ENCODE results near the gene ADAMTS6. TPM values are rescaled to one million over a fixed set of nuclear protein-coding genes. Genes with fewer than 3 reads are reported as not detected.

ADAMTS6 gene
- total RNA-seq, 2 experiments from 2014 or later = 0.44 to 0.45 TPM

- intact Hi-C loops (cut with micrococcal nuclease) = no loop called here
- no peak overlapping the region for H3K4me3 Mint-ChIP-seq
- ChIA-PET POLR2A (no interaction called here), CTCF (no interaction called here)
- H3K9me3 Mint-ChIP-seq = no peaks in the 10 kb centered on the region
- no peaks in the 10 kb centered on the region for H3K27me3 Mint-ChIP-seq
- H3K27ac Mint-ChIP-seq = no peak overlapping the region
- H3K4me1 Mint-ChIP-seq (ENCODE audit: low read depth) = no peaks in the 10 kb centered on the region
- no peaks in the 10 kb centered on the region for H3K36me3 Mint-ChIP-seq
- no peak for DNase-seq
Observed at GRCh38 chr5:65461490-65461889, 20.2 kb downstream of the ADAMTS6 start.

GRCh38 chr5:65459995-65460394 is 21.7 kb downstream of the ADAMTS6 start:
- H3K4me3 Mint-ChIP-seq = no peak overlapping the region
- H3K4me1 Mint-ChIP-seq (ENCODE audit: low read depth) = no peaks in the 10 kb centered on the region
- H3K27ac Mint-ChIP-seq = no peak overlapping the region
- intact Hi-C loops (cut with micrococcal nuclease) = no loop called here
- H3K9me3 Mint-ChIP-seq = no peaks in the 10 kb centered on the region
- ChIA-PET POLR2A (no interaction called here), CTCF (no interaction called here)
- no peaks in the 10 kb centered on the region for H3K27me3 Mint-ChIP-seq
- no peaks in the 10 kb centered on the region for H3K36me3 Mint-ChIP-seq
- DNase-seq = no peak

- H3K27ac Mint-ChIP-seq = no peak overlapping the region
- intact Hi-C loops (cut with micrococcal nuclease) = no loop called here
- H3K4me1 Mint-ChIP-seq (ENCODE audit: low read depth) = no peaks in the 10 kb centered on the region
- no peak overlapping the region for H3K4me3 Mint-ChIP-seq
- no peaks in the 10 kb centered on the region for H3K36me3 Mint-ChIP-seq
- H3K27me3 Mint-ChIP-seq = no peaks in the 10 kb centered on the region
- no peak for DNase-seq
- ChIA-PET CTCF (no interaction called here), POLR2A (no interaction called here)
- no peaks in the 10 kb centered on the region for H3K9me3 Mint-ChIP-seq
Observed at GRCh38 chr5:65455064-65455463, 26.7 kb downstream of the ADAMTS6 start.

- intact Hi-C loops (cut with micrococcal nuclease) = no loop called here
- DNase-seq = no peak
- POLR2A ChIA-PET = no interaction called here
Observed at GRCh38 chr5:65451436-65451835, 30.3 kb downstream of the ADAMTS6 start.

GRCh38 chr5:65446682-65447081 is 35.0 kb downstream of the ADAMTS6 start:
- DNase-seq = no peak
- H3K4me3 Mint-ChIP-seq = no peak overlapping the region
- H3K27ac Mint-ChIP-seq = no peak overlapping the region
- intact Hi-C loops (cut with micrococcal nuclease) = no loop called here
- peaks cover 3% of the 10 kb centered on the region for H3K27me3 Mint-ChIP-seq
- POLR2A ChIA-PET = no interaction called here
- no peaks in the 10 kb centered on the region for H3K9me3 Mint-ChIP-seq
- H3K4me1 Mint-ChIP-seq (ENCODE audit: low read depth) = no peaks in the 10 kb centered on the region
- CTCF ChIA-PET = no interaction called here
- H3K36me3 Mint-ChIP-seq = no peaks in the 10 kb centered on the region

More at GRCh38 chr5:65451436-65451835, 30.3 kb downstream of the ADAMTS6 start:
- no peak overlapping the region for H3K4me3 Mint-ChIP-seq
- no peaks in the 10 kb centered on the region for H3K9me3 Mint-ChIP-seq
- H3K36me3 Mint-ChIP-seq = no peaks in the 10 kb centered on the region
- no peaks in the 10 kb centered on the region for H3K27me3 Mint-ChIP-seq
- CTCF ChIA-PET = no interaction called here
- no peak overlapping the region for H3K27ac Mint-ChIP-seq
- no peaks in the 10 kb centered on the region for H3K4me1 Mint-ChIP-seq (ENCODE audit: low read depth)

GRCh38 chr5:65441800-65442199 is 39.9 kb downstream of the ADAMTS6 start:
- no peak overlapping the region for H3K27ac Mint-ChIP-seq
- no peaks in the 10 kb centered on the region for H3K4me1 Mint-ChIP-seq (ENCODE audit: low read depth)
- ChIA-PET CTCF (interaction anchor here (0.5 kb wide), 1 partner anchor 14 kb away, joined by 3 read pairs; no protein-coding TSS in a partner anchor), POLR2A (no interaction called here)
- H3K27me3 Mint-ChIP-seq = peaks cover 3% of the 10 kb centered on the region
- H3K36me3 Mint-ChIP-seq = no peaks in the 10 kb centered on the region
- no peak overlapping the region for H3K4me3 Mint-ChIP-seq
- H3K9me3 Mint-ChIP-seq = no peaks in the 10 kb centered on the region
- intact Hi-C loops (cut with micrococcal nuclease) = no loop called here
- DNase-seq = no peak

GRCh38 chr5:65440456-65440855 is 41.3 kb downstream of the ADAMTS6 start:
- no peaks in the 10 kb centered on the region for H3K4me1 Mint-ChIP-seq (ENCODE audit: low read depth)
- H3K27me3 Mint-ChIP-seq = peaks cover under 1% of the 10 kb centered on the region
- no peak overlapping the region for H3K4me3 Mint-ChIP-seq
- intact Hi-C loops (cut with micrococcal nuclease) = no loop called here
- H3K36me3 Mint-ChIP-seq = no peaks in the 10 kb centered on the region
- H3K9me3 Mint-ChIP-seq = no peaks in the 10 kb centered on the region
- H3K27ac Mint-ChIP-seq = no peak overlapping the region
- ChIA-PET CTCF (no interaction called here), POLR2A (no interaction called here)
- DNase-seq = no peak

- intact Hi-C loops (cut with micrococcal nuclease) = no loop called here
- H3K36me3 Mint-ChIP-seq = no peaks in the 10 kb centered on the region
- ChIA-PET POLR2A (no interaction called here), CTCF (no interaction called here)
- H3K9me3 Mint-ChIP-seq = no peaks in the 10 kb centered on the region
- no peak for DNase-seq
- no peak overlapping the region for H3K27ac Mint-ChIP-seq
- no peaks in the 10 kb centered on the region for H3K4me1 Mint-ChIP-seq (ENCODE audit: low read depth)
- peaks cover 1% of the 10 kb centered on the region for H3K27me3 Mint-ChIP-seq
- H3K4me3 Mint-ChIP-seq = no peak overlapping the region
Observed at GRCh38 chr5:65434122-65434521, 47.6 kb downstream of the ADAMTS6 start.

- Mint-ChIP-seq H3K9me3 (peaks cover 1% of the 10 kb centered on the region), H3K4me1 (ENCODE audit: low read depth) (no peaks in the 10 kb centered on the region), H3K36me3 (no peaks in the 10 kb centered on the region), H3K4me3 (no peak overlapping the region), H3K27me3 (no peaks in the 10 kb centered on the region), H3K27ac (no peak overlapping the region)
- POLR2A ChIA-PET = no interaction called here
- CTCF ChIA-PET = no interaction called here
- intact Hi-C loops (cut with micrococcal nuclease) = no loop called here
- DNase-seq = no peak
Observed at GRCh38 chr5:65426656-65427055, 55.1 kb downstream of the ADAMTS6 start.

- ChIA-PET CTCF (no interaction called here), POLR2A (no interaction called here)
- Mint-ChIP-seq H3K27me3 (no peaks in the 10 kb centered on the region), H3K4me1 (ENCODE audit: low read depth) (no peaks in the 10 kb centered on the region), H3K36me3 (no peaks in the 10 kb centered on the region), H3K27ac (no peak overlapping the region), H3K4me3 (no peak overlapping the region), H3K9me3 (peaks cover 16% of the 10 kb centered on the region)
- intact Hi-C loops (cut with micrococcal nuclease) = no loop called here
- no peak for DNase-seq
Observed at GRCh38 chr5:65423623-65424022, 58.1 kb downstream of the ADAMTS6 start.

GRCh38 chr5:65418661-65419060 is 63.1 kb downstream of the ADAMTS6 start:
- Mint-ChIP-seq H3K4me3 (no peak overlapping the region), H3K9me3 (peaks cover 22% of the 10 kb centered on the region), H3K27ac (no peak overlapping the region), H3K36me3 (peaks cover 2% of the 10 kb centered on the region), H3K4me1 (ENCODE audit: low read depth) (no peaks in the 10 kb centered on the region), H3K27me3 (no peaks in the 10 kb centered on the region)
- intact Hi-C loops (cut with micrococcal nuclease) = no loop called here
- POLR2A ChIA-PET = no interaction called here
- CTCF ChIA-PET = no interaction called here
- no peak for DNase-seq

GRCh38 chr5:65413822-65414221 is 67.9 kb downstream of the ADAMTS6 start:
- H3K9me3 Mint-ChIP-seq = peaks cover 6% of the 10 kb centered on the region
- intact Hi-C loops (cut with micrococcal nuclease) = no loop called here
- POLR2A ChIA-PET = no interaction called here

GRCh38 chr5:65412842-65413241 is 68.9 kb downstream of the ADAMTS6 start:
- Mint-ChIP-seq H3K4me1 (ENCODE audit: low read depth) (no peaks in the 10 kb centered on the region), H3K27ac (no peak overlapping the region), H3K36me3 (peaks cover 2% of the 10 kb centered on the region), H3K27me3 (peaks cover 2% of the 10 kb centered on the region), H3K4me3 (no peak overlapping the region), H3K9me3 (peaks cover 5% of the 10 kb centered on the region)
- intact Hi-C loops (cut with micrococcal nuclease) = no loop called here
- ChIA-PET CTCF (no interaction called here), POLR2A (no interaction called here)
- DNase-seq = no peak

More at GRCh38 chr5:65413822-65414221, 67.9 kb downstream of the ADAMTS6 start:
- Mint-ChIP-seq H3K27me3 (peaks cover 2% of the 10 kb centered on the region), H3K27ac (no peak overlapping the region), H3K36me3 (peaks cover 2% of the 10 kb centered on the region), H3K4me1 (ENCODE audit: low read depth) (no peaks in the 10 kb centered on the region), H3K4me3 (no peak overlapping the region)
- no peak for DNase-seq
- CTCF ChIA-PET = no interaction called here

- ChIA-PET POLR2A (no interaction called here), CTCF (no interaction called here)
- Mint-ChIP-seq H3K4me3 (no peak overlapping the region), H3K27me3 (peaks cover 2% of the 10 kb centered on the region), H3K36me3 (no peaks in the 10 kb centered on the region), H3K4me1 (ENCODE audit: low read depth) (no peaks in the 10 kb centered on the region), H3K9me3 (no peaks in the 10 kb centered on the region), H3K27ac (no peak overlapping the region)
- intact Hi-C loops (cut with micrococcal nuclease) = no loop called here
- DNase-seq = no peak
Observed at GRCh38 chr5:65411356-65411755, 70.4 kb downstream of the ADAMTS6 start.

All from activated CD4-positive, alpha-beta memory T cell treated with anti-CD3 and anti-CD28 coated beads for 36 hours (primary cell).